ENCODE results near the gene CHSY1.

Gene CHSY1

DNA sequence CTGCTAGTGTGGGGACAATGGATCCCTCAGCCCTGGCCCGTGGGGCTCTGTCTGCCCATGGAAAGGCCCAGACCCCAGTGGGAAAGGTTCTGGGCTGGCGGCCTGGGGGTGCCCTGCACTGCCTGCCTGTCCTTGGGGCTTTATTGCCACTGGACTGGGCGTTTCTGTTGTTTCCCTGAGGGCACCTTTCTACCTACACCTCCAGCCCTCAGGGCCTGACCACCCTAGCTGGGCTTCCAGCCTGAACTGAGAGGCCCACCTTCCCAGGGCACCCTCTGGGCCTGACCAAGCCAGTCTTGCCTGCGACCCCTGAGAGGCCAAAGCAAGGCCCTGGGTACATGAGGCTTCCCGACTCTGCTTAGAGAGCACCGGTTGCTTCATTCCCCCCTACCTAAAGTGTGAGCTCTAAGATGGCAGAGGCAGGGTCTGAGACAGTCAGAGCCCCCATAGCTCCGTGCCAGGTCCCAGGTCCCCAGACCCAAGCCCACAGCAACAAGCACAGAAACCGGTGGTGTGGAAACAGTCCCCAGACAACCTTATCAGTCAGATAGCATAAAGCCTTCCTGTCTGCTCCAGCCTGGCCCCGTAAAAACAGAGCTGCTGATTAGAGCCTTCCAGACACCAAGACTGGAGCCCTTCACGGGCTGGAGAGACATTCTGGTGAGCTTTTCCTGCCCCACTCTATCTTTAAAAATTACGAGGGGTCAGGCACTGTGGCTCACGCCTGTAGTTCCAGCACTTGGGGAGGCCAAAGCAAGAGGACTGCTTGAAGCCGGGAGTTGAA, 102.8 kb downstream of the CHSY1 start:
- no peak for DNase-seq

DNA sequence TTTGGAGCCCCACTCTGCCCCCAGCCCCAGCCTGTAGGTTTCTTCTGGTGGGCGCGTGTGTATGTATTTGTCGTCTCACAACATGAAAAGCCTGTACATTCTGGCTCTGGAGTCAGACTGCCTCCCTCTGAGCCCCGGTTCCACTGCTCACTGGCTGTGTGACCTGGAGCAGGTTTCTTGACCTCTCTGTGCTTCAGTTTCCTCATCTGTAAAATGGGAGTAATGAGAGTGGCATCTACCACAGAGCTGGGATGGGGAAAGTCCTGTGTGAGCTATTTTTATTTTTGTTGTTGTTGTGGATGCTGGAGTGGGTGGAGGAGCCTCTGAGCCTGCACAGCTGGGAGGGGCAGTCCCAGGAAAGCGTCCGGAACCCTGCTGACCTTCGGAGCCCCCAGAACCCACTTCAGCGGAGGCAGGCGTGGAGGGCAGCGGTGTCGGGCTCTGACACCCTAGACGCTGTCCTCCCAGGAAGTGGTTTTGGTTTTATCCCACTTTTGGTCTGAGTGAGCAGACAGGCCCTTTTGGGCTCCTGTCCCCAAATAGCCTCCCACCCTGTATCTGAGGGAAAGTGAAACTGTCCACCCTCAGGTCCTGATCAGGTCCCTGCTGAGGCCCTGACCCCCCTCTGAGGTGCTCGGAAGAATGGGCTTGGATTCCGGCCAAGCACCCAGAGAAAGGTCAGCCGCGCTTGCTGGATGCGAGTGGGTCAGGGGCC, 103.5 kb downstream of the CHSY1 start:
- no peak for DNase-seq

- DNase-seq = no peak
Measured at GRCh38 chr15:101147181-101147580, 104.7 kb downstream of the CHSY1 start.

DNA sequence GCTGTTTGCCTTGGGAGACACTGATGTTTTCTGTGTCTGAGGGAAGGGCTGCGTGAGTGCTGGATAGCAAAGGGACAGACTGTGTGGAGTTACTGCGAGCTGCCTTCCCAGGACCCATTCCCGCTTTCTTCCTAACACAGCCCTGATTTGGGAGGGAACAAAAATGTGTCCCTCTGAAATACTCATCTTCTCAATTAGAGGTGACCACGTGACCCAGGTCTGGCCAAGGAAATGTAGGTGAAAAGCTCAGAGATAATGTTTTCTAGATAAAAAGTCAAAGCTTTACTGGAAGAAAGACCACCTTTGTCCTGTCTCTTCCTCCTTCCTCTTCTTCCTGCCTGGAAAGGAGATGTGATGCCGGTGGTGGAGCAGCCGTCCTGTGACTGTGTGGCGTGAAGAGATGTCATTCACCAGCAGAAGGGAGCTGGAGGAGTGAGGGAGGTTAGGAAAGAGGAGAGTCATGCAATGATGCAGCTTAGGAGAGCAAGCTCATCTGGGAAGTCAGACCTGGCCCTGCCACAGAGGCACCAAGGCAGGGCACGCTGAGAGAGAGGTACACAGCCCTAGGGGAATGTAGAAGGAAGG, 105.6 kb downstream of the CHSY1 start:
- no peak for DNase-seq

DNA sequence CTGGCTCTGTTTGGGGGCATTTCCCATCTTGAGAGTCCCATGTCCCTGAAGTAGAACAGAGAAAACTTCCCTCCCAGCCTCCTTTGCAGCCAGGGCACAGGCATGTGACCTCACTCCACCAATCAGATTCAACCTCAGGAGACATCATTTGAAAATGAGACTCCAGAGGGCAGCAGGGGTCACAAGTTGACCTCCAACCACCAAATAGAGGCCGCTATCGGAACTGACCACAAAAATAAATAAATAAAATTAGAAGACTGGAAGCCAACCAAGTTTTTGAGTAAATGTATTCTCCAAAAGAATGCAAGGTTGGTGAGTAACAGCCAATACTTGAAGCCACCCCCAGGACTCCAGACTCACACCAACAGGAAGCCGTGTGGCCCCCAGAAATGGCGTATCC, 106.5 kb downstream of the CHSY1 start:
- DNase-seq = no peak

DNA sequence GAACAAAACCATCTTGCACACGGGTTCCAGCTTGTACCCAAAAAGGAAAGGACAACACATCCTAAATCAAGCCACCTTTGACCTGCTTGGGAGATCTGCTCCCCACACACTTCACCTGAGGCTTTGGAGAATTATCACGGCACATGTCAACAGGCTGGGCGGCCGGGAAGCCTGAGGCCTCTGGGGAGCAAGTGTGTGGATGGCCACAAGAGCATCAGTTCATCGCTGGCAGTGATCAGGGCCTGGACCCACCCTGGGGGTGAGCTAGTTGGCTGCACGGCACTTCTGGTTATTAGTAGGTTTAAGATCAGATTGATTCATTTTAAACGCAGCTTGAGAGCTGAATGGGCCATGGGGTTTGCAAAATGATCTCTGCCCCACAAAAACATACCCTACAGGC, 108.5 kb downstream of the CHSY1 start:
- no peak for DNase-seq

DNA sequence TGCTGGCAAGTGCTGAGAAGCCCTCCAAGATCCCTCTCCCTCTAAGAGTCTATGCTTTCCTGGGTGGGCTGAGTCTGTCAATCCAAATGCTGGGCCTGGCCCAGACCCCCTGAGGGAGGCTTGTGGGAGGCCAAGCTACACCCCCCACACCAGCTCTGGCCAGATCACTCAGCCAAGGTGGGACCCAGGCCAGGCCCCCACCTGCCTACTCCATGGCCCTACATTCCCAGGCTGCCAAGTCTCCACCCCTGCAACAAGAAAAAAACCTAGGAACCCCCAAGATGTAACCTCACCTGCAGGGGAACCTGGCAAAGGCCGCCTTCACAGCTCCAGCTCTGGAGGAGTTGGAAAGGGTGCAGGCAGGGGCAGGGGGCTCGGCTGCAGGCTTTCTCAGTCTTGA, 109.1 kb downstream of the CHSY1 start:
- no peak for DNase-seq

DNA sequence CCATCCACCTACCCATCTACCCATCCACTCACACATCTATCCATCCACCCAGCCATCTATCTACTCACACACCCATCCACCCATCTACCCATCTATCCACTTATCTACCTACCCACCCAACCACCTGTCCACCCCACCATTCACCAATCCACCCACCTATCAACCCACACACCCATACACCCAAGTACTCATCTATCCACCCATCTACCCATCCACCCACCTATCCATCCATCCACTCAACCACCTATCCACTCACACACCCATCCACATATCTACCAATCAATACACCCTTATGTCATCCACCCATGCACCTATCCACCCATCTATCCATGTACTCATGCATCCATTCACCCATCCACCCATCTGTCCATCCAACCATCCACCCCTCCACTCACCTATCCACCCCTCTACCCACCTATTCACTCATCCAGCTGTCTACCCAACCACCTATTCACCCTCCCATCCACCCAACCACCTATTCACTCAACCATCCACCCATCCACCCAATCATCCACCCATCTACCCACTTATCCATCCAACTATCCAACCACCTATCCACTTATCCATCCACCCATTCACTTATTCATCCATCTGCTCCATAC, 109.8 kb downstream of the CHSY1 start:
- DNase-seq = no peak

- no peak for DNase-seq
Measured at GRCh38 chr15:101140697-101141065, 111.2 kb downstream of the CHSY1 start.

DNA sequence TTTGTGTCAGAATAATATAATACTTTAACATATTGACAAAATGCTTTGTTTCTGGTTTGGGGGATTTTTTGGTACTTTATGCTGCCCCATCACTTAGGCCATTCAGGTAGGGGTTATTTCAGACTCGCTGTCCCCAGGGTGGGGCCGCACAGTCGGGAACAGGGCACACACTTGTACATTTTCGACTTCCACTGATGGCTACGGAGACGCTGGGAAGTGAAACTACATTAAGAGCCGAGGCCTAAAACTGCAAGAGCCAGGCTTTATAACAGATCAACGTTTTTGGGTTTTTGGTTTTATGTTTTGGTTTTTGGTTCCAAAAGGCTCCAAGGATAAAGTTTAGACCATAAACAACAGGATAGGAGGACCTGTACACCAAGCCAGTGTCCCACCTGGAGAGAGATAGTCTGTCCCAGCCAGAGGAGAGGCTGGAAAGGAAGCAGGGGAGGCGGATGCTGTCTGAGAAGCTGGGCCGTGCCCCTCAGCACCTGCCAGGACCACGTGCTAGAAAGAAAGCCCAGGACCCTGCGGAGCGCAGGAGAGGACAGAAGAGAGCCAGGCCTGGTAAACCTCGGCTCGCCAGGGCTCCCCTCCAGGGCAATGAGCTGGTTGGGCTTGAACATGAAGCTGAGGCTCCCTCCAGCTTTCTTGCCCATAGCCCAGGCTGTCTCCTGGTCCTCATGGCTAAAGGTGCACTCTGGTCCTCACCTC, 111.7 kb downstream of the CHSY1 start:
- no peak for DNase-seq

GRCh38 chr15:101138913-101139880, 112.7 kb downstream of the CHSY1 start:
- no peak for DNase-seq

DNA sequence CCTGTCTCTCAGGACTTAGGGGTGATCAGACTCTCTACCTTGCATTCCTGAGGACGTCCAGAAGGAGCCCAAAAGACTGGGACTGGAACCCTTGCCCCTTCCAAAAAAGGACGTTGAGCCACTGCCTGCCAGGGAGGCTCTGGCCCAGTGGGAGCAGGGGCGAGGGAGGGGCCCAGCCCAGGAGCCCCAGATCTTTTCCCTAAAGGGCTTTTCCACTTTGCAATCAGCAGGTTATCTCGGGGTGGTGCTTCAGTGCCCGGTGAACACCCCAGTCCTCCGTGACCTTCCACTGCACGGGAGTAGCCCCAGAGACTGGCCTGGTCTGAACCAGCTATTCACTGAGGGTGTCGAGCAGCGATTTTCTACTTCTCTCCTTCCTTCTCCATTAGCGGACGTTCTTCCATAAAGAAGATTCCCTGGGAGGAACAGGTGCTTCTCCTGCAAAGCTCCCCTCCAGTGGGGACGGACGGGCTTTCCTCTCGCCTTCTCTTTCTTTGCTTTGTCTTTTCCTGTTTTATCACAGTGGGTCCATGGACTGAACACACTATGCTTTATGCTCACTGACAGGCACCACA, 113.7 kb downstream of the CHSY1 start:
- DNase-seq = no peak

DNA sequence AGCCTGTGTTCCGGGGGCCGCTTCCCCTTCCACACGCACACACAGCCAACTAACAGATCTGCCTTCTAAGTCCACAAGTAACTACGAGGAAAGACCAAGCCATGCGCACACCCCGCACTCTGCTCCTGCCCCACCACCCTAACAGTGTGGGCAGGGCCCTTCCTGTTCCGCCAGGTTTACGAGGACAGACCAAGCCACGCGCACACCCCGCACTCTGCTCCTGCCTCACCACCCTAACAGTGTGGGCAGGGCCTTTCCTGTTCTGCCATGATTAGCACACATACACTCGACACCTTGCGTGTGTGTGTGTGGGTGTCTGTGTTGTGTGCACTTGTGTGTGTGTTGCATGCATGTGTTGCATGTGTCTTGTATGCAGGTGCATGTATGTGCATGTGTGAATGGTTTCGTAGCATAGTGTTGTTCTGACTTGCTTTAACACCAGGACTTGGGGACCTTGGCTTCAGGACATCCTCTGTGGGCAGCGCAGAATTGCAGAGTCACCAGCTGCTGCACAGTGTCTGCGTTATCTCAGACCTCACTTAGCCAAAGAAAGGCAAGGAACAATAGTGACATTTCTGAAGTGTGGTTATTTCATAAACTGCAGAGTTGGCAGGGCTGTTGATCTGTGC, 114.4 kb downstream of the CHSY1 start:
- no peak for DNase-seq

- no peak for DNase-seq
Measured at GRCh38 chr15:101136381-101137268, 115.2 kb downstream of the CHSY1 start.

GRCh38 chr15:101135532-101136166, 116.2 kb downstream of the CHSY1 start:
- DNase-seq = no peak

- no peak for DNase-seq
Measured at GRCh38 chr15:101134780-101135179, 117.1 kb downstream of the CHSY1 start.

DNA sequence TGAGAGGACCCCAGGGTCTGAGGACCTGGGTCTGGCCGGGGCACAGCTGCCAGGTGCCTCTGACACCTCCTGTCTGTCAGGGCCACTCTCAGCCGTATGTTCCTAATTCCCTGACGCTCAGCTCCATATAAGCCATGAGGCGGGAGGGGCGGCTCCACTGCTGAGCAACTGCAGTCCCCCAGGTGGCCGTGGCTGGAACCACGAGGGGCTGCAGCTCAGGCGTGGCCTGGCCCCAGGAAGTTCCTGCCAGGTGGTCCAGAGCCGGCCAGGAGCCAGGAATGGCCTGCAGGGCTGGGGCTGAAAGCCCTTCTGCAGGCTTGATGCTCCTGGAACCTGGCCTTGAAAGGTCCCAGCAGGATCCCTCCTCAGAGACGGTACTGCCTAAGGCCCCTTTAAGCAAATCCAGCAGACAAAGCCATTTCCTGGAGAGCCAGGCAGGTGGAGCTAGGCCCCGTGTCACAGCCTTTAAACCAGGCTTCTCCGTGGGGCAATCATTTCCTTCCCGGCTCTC, 118.0 kb downstream of the CHSY1 start:
- no peak for DNase-seq

- no peak for DNase-seq
Measured at GRCh38 chr15:101133181-101133460, 118.7 kb downstream of the CHSY1 start.

DNA sequence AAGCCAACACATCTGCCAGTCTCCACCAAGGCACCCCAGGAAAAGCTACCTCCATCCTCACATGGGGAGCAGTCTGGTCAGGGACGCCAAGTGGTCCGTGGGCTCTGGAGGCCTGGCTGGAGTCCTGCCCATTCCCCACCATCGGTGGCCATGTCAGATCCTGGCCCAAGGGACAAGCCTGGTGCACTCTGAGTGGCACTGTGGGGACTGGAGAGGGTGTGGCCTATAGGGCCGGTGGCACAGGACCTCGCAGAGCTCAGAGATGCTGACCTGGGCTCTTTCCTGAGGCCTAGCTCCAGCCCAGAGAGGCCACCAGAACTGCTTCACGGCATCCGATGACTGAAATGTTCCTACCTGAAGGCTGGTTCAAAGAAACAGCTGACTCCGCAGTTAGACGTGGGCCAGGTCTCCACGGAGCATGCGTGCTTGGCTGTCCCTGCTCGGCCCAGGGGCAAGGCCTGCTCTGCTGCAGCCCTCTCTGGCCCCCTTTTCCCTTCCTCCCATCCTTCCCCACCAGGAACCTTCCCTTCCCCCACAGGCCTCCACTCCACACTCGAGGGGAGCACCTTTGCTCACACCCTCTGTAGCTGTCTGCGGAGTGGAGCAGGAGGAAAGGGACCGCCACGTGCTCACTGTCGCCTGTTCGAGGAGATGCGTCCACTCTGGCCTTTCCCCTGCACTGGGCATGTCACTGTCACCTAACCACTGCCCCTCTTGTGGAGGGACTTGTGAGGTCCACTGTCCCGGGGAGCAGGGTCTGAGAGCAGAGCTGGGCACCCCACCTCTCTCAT, 119.3 kb downstream of the CHSY1 start:
- DNase-seq = no peak
